Adipocyte (in vitro differentiated cells): Measurements from ENCODE around the gene CXorf49.
"Not testable (repeated sequence)": the region's sequence is repeated elsewhere in the genome, so short reads cannot be mapped to it uniquely, and the experiment has no call there.

ENCODE experiments used
- DNase-seq: peaks from one replicate; pipeline ENCODE4 v3.0.0-alpha.2; 2015; ENCODE audit warnings: low read depth
- H3K27me3 ChIP-seq: replicated peaks from 2 replicates; pipeline ENCODE4 v1.7.0; 2013; ENCODE audit warnings: mild to moderate bottlenecking, low read length, moderate library complexity; ENCODE audit not compliant: control insufficient read depth, insufficient read depth
- H3K36me3 ChIP-seq: 2 replicates; pipeline ENCODE4 v1.7.0; 2013; ENCODE audit warnings: low read length, mild to moderate bottlenecking, moderate library complexity; ENCODE audit not compliant: control insufficient read depth, insufficient read depth, severe bottlenecking
- H3K4me1 ChIP-seq: 2 replicates; pipeline ENCODE4 v1.7.0; 2013; ENCODE audit warnings: mild to moderate bottlenecking, low read length, moderate library complexity; ENCODE audit not compliant: control insufficient read depth, insufficient read depth
- H3K4me3 ChIP-seq: 2 replicates; pipeline ENCODE4 v1.7.0; 2013; ENCODE audit warnings: mild to moderate bottlenecking, low read length, moderate library complexity
- H3K9ac ChIP-seq: 2 replicates; pipeline ENCODE4 v1.7.0; 2013; ENCODE audit warnings: mild to moderate bottlenecking, low read length, moderate library complexity
- H3K9me3 ChIP-seq: 2 replicates; pipeline ENCODE4 v1.7.0; 2013; ENCODE audit warnings: mild to moderate bottlenecking, low read length, moderate library complexity; ENCODE audit not compliant: control insufficient read depth

The CXorf49 gene

DNA sequence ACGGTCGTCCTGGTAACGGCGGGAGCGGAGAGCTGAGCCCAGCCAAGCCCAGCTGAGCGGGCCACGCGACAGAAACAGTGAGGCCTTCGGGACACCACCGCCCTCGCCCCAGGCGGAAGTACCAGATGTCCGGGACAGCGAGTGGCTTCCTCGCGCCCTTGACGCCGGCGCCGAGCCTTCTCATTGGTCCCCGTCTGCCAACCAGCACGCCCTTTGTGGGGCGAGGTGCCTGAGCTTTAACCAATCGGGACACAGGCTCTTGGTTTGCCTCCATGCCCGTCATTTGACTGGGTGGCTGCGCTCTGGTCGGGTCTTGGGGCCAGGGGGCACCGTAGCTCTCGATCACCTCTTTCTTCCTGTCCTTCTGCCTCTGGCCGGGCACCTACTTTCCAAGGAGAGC, at the start of gene CXorf49:
Gene CXorf49 (minus strand): TSS at position 101 of the 400 bp plus-strand sequence. CDS start 134 bp downstream, outside the sequence.
- not testable (repeated sequence) for H3K27me3 ChIP-seq, H3K9ac ChIP-seq, H3K9me3 ChIP-seq, H3K4me1 ChIP-seq, DNase-seq, H3K4me3 ChIP-seq, H3K36me3 ChIP-seq

DNA sequence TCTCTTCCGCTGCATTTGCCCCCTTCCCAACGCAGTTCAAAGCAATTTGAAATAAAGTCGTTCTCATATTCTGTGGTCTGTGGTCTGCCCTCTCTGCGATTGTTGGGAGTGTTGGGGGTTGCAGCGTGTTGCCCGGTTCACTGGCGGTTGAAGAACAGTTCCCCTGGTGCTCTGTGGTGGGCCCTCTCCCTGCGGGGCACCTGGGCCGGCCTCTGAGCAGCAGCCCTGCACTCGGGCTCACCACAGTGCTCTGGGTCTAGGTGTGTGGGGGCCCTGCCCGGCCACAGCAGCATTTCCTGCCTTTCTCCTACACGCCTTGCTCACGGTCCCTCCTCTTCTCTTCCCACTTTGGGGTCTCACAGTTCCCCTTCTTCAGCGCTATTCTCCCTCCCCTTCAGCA, 49.0 kb upstream of the CXorf49 start:
- not testable (repeated sequence) for H3K4me1 ChIP-seq, DNase-seq, H3K27me3 ChIP-seq, H3K4me3 ChIP-seq, H3K9me3 ChIP-seq, H3K9ac ChIP-seq, H3K36me3 ChIP-seq

DNA sequence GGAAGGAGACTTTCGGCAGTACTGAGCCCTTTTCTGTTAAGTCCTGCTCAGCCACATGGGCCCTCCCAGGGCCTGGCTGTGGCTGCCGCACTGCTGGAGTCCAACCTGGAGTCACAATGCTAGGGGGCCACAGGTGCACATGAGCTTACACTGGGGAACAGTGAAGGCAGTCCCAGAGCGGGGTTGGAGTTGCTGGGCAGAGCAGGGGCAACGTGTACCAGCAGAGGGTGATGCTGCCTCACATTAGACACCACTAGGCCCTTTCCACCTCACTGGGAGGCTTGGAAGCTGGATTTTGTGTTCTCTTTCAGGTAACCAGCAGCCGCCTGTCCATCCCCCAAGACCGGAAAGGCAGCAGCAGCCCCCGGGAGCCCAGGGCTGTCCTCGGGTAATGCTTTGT, 47.5 kb upstream of the CXorf49 start:
- H3K9me3 ChIP-seq, H3K36me3 ChIP-seq, H3K27me3 ChIP-seq, DNase-seq, H3K4me1 ChIP-seq, H3K4me3 ChIP-seq, H3K9ac ChIP-seq: not testable (repeated sequence)

DNA sequence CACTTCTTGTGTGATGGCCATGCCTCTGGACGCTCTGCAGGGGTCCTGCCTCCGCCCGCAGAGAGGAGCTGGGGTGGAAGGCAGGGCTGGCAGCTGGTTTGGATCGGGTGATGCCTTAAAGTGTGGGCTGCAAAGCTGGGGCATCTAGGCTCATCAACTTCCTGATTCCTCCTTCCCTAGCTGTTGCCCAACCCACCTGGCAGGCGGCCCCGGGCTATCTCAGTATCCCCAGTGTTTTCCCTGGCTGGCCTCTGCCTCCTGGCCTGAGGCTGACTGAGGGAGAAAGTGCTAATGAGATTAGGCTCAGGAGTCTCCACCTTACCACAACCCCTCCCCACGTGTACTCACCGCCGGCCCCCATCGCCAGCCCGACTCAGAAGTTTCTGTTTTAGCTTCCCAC, 46.7 kb upstream of the CXorf49 start:
- not testable (repeated sequence) for H3K4me1 ChIP-seq, H3K27me3 ChIP-seq, DNase-seq, H3K36me3 ChIP-seq, H3K4me3 ChIP-seq, H3K9me3 ChIP-seq, H3K9ac ChIP-seq

DNA sequence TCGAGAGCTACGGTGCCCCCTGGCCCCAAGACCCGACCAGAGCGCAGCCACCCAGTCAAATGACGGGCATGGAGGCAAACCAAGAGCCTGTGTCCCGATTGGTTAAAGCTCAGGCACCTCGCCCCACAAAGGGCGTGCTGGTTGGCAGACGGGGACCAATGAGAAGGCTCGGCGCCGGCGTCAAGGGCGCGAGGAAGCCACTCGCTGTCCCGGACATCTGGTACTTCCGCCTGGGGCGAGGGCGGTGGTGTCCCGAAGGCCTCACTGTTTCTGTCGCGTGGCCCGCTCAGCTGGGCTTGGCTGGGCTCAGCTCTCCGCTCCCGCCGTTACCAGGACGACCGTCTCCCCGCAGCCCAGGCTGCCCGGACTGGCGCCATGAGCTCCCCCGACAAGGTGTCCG, 45.0 kb upstream of the CXorf49 start, which contains the start of gene CXorf49B:
Gene CXorf49B (plus strand): TSS at position 301 of the 400 bp plus-strand sequence. CDS start 75 bp downstream, at position 376.
- H3K4me1 ChIP-seq, DNase-seq, H3K27me3 ChIP-seq, H3K9me3 ChIP-seq, H3K4me3 ChIP-seq, H3K36me3 ChIP-seq, H3K9ac ChIP-seq: not testable (repeated sequence)

DNA sequence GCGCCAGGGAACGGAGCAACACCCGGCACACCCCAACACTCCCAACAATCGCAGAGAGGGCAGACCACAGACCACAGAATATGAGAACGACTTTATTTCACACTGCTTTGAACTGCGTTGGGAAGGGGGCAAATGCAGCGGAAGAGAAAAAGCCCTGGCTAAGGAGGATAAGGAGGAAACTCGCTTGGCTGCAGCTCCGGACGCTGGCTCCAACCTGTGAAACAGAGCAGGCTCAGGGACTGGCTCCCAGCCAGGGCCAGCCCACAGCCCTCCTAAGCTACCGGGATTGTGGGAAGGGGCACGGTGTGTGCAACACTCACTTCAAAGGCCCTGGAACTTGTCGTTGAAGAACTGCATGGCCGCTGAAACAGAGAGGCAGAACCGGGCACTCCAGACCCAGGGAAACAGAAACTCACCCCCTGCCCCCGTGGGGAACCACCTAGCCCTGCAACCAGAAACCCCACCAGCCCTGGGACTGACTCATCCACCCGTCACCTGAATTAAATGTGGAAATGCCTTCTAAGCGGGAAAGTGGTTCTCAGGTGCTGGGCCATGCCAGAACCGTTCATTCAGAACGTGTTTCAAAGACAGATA, 42.7 kb upstream of the CXorf49 start:
- H3K9ac ChIP-seq, H3K27me3 ChIP-seq, H3K9me3 ChIP-seq, DNase-seq, H3K4me3 ChIP-seq, H3K4me1 ChIP-seq, H3K36me3 ChIP-seq: not testable (repeated sequence)

DNA sequence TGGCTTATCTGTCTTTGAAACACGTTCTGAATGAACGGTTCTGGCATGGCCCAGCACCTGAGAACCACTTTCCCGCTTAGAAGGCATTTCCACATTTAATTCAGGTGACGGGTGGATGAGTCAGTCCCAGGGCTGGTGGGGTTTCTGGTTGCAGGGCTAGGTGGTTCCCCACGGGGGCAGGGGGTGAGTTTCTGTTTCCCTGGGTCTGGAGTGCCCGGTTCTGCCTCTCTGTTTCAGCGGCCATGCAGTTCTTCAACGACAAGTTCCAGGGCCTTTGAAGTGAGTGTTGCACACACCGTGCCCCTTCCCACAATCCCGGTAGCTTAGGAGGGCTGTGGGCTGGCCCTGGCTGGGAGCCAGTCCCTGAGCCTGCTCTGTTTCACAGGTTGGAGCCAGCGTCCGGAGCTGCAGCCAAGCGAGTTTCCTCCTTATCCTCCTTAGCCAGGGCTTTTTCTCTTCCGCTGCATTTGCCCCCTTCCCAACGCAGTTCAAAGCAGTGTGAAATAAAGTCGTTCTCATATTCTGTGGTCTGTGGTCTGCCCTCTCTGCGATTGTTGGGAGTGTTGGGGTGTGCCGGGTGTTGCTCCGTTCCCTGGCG, 2.3 kb upstream of the CXorf49 start:
- H3K4me3 ChIP-seq, H3K9me3 ChIP-seq, H3K27me3 ChIP-seq, H3K4me1 ChIP-seq, DNase-seq, H3K36me3 ChIP-seq, H3K9ac ChIP-seq: not testable (repeated sequence)

DNA sequence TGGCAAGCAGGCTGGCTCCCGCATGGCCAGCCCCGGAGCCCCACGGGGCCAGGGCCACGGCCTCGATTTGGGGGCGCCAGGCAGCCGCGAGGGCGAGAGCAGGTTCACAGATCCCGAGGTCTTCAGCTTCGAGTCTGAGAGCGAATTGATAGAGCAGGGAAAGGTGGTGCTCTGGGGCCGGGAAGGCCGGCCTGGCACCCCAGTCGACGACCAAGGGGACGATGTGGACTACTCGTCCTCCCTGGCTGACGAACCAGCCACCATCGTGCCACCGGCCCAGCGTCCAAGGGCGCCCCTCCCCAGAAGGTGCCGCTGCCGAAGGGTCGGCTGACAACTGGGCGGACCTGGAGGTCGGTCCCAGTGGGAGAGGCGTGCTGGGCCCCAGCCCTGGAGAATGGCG, 1.1 kb upstream of the CXorf49 start:
- H3K9ac ChIP-seq, H3K4me1 ChIP-seq, DNase-seq, H3K9me3 ChIP-seq, H3K36me3 ChIP-seq, H3K27me3 ChIP-seq, H3K4me3 ChIP-seq: not testable (repeated sequence)

DNA sequence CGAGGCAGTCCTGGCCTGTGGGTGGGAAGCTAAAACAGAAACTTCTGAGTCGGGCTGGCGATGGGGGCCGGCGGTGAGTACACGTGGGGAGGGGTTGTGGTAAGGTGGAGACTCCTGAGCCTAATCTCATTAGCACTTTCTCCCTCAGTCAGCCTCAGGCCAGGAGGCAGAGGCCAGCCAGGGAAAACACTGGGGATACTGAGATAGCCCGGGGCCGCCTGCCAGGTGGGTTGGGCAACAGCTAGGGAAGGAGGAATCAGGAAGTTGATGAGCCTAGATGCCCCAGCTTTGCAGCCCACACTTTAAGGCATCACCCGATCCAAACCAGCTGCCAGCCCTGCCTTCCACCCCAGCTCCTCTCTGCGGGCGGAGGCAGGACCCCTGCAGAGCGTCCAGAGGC, 1.8 kb downstream of the CXorf49 start:
- DNase-seq, H3K27me3 ChIP-seq, H3K9ac ChIP-seq, H3K9me3 ChIP-seq, H3K4me1 ChIP-seq, H3K4me3 ChIP-seq, H3K36me3 ChIP-seq: not testable (repeated sequence)

DNA sequence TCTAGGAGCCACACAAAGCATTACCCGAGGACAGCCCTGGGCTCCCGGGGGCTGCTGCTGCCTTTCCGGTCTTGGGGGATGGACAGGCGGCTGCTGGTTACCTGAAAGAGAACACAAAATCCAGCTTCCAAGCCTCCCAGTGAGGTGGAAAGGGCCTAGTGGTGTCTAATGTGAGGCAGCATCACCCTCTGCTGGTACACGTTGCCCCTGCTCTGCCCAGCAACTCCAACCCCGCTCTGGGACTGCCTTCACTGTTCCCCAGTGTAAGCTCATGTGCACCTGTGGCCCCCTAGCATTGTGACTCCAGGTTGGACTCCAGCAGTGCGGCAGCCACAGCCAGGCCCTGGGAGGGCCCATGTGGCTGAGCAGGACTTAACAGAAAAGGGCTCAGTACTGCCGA, 2.5 kb downstream of the CXorf49 start:
- H3K9me3 ChIP-seq, H3K4me3 ChIP-seq, H3K9ac ChIP-seq, DNase-seq, H3K36me3 ChIP-seq, H3K4me1 ChIP-seq, H3K27me3 ChIP-seq: not testable (repeated sequence)

DNA sequence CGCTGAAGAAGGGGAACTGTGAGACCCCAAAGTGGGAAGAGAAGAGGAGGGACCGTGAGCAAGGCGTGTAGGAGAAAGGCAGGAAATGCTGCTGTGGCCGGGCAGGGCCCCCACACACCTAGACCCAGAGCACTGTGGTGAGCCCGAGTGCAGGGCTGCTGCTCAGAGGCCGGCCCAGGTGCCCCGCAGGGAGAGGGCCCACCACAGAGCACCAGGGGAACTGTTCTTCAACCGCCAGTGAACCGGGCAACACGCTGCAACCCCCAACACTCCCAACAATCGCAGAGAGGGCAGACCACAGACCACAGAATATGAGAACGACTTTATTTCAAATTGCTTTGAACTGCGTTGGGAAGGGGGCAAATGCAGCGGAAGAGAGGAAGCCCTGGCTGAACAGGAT, 4.0 kb downstream of the CXorf49 start:
- H3K9me3 ChIP-seq, H3K36me3 ChIP-seq, H3K4me3 ChIP-seq, H3K9ac ChIP-seq, DNase-seq, H3K4me1 ChIP-seq, H3K27me3 ChIP-seq: not testable (repeated sequence)

DNA sequence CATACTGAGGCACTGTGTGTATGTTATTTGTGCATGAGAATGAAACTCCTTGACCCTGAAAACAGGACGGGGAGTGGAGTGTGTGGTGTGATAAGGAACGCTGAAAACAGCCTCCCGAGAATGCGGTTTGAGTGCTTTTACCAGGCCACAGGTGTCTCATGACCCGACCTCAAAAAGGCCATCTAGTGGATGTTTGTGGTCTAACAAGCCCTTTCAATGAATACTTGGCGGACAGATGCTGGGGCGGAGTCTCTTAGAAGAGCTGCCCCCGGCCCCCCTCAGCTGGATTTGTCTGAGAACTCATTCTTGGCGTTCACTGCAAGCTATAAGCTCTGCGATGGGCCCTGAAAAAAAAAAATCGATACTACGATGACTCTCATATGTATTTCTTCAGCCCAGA, 15.2 kb downstream of the CXorf49 start:
- H3K9ac ChIP-seq, H3K4me1 ChIP-seq, DNase-seq, H3K9me3 ChIP-seq, H3K36me3 ChIP-seq, H3K27me3 ChIP-seq, H3K4me3 ChIP-seq: not testable (repeated sequence)
